ENCODE data around the gene PSPH. TPM values are rescaled to one million over a fixed set of nuclear protein-coding genes. Genes with fewer than 3 reads are reported as not detected.

Gene PSPH
- total RNA-seq, 1 donor from 2014 or later = 10.1 TPM

GRCh38 chr7:55965805-55966421 lies 85.3 kb downstream of the PSPH start:
- Histone ChIP-seq H3K36me3 (no peaks in the 10 kb centered on the region), H3K27ac (peak overlapping the region; percentile 96), H3K4me3 (peak overlapping the region; percentile 70), H3K9me3 (no peaks in the 10 kb centered on the region), H3K4me1 (peaks cover 19% of the 10 kb centered on the region), H3K27me3 (no peaks in the 10 kb centered on the region)
- DNase-seq (no peak), ATAC-seq (no peak)
- TF ChIP-seq CTCF (IDR thresholded peaks at IDR 0.05) = no peak
- intact Hi-C loops (cut with DNase I) = no loop called here

GRCh38 chr7:55965100-55965470 lies 86.2 kb downstream of the PSPH start:
- intact Hi-C loops (cut with DNase I) = no loop called here
- DNase-seq (no peak), ATAC-seq (no peak)
- H3K9me3 ChIP-seq = no peaks in the 10 kb centered on the region
- peak overlapping the region; percentile 96 for H3K27ac ChIP-seq
- H3K4me1 ChIP-seq = peaks cover 19% of the 10 kb centered on the region
- H3K36me3 ChIP-seq = no peaks in the 10 kb centered on the region
- H3K27me3 ChIP-seq = no peaks in the 10 kb centered on the region
- no peak for TF ChIP-seq CTCF (IDR thresholded peaks at IDR 0.05)
- H3K4me3 ChIP-seq = peak overlapping the region; percentile 70

- ATAC-seq (peak; percentile 96), DNase-seq (peak; percentile 94)
- Histone ChIP-seq H3K27me3 (no peaks in the 10 kb centered on the region), H3K4me1 (peaks cover 19% of the 10 kb centered on the region), H3K27ac (peak within 1 kb of the TSS; percentile 96), H3K4me3 (peak within 1 kb of the TSS; percentile 70), H3K9me3 (no peaks in the 10 kb centered on the region), H3K36me3 (no peaks in the 10 kb centered on the region)
- TF ChIP-seq CTCF (IDR thresholded peaks at IDR 0.05) = peak; percentile 29
- intact Hi-C loops (cut with DNase I) = no loop called here
Measured at GRCh38 chr7:55964261-55965099, 86.8 kb downstream of the PSPH start, which contains the start of gene NIPSNAP2. Gene NIPSNAP2 (plus strand): TSS chr7:55964585. CDS start chr7:55964610, 25 bp downstream.

- Histone ChIP-seq H3K27me3 (no peaks in the 10 kb centered on the region), H3K4me1 (peaks cover 19% of the 10 kb centered on the region), H3K27ac (peak overlapping the region; percentile 92), H3K36me3 (no peaks in the 10 kb centered on the region), H3K4me3 (peak overlapping the region; percentile 60), H3K9me3 (no peaks in the 10 kb centered on the region)
- ATAC-seq = no peak
- no peak for TF ChIP-seq CTCF (IDR thresholded peaks at IDR 0.05)
- no peak for DNase-seq
- intact Hi-C loops (cut with DNase I) = no loop called here
Measured at GRCh38 chr7:55963584-55964168, 87.6 kb downstream of the PSPH start.

GRCh38 chr7:55962014-55962413 lies 89.2 kb downstream of the PSPH start:
- no peaks in the 10 kb centered on the region for H3K36me3 ChIP-seq
- no peak overlapping the region for H3K4me3 ChIP-seq
- H3K9me3 ChIP-seq = no peaks in the 10 kb centered on the region
- H3K27ac ChIP-seq = no peak overlapping the region
- intact Hi-C loops (cut with DNase I) = no loop called here
- ATAC-seq (no peak), DNase-seq (no peak)
- no peaks in the 10 kb centered on the region for H3K27me3 ChIP-seq
- peaks cover 17% of the 10 kb centered on the region for H3K4me1 ChIP-seq
- TF ChIP-seq CTCF (IDR thresholded peaks at IDR 0.05) = no peak

Other genes starting within 250 kb of the PSPH start
- gene SEPTIN14, start 188.7 kb downstream of the PSPH start, total RNA-seq = not detected
- gene ZNF713, start 164.0 kb downstream of the PSPH start, total RNA-seq = 3.9 TPM
- 12.6 TPM for gene MRPS17, start 99.6 kb downstream of the PSPH start, total RNA-seq
- gene NIPSNAP2, start 86.9 kb downstream of the PSPH start, total RNA-seq = 47.7 TPM
- gene CCT6A, start 321 bp upstream of the PSPH start, total RNA-seq = 76.2 TPM
- gene SUMF2, start 12.8 kb upstream of the PSPH start, total RNA-seq = 167 TPM
- 0.72 TPM for gene PHKG1, start 41.5 kb upstream of the PSPH start, total RNA-seq
- 200 TPM for gene CHCHD2, start 55.0 kb upstream of the PSPH start, total RNA-seq
- 0.98 TPM for gene NUPR2, start 65.0 kb upstream of the PSPH start, total RNA-seq

Measured in upper lobe of right lung (tissue), 1 donor.